GM12874 (cell line): ENCODE data around the gene CD302.

Experiments used
- TF ChIP-seq, protein P1 (sequence below): IDR thresholded peaks from 2 replicates; pipeline ENCODE4 v1.5.1; 2011; ENCODE audit warnings: low read depth, mild to moderate bottlenecking, control low read depth, low read length, moderate library complexity; ENCODE audit not compliant: insufficient read depth

Gene CD302, protein sequence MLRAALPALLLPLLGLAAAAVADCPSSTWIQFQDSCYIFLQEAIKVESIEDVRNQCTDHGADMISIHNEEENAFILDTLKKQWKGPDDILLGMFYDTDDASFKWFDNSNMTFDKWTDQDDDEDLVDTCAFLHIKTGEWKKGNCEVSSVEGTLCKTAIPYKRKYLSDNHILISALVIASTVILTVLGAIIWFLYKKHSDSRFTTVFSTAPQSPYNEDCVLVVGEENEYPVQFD

DNA sequence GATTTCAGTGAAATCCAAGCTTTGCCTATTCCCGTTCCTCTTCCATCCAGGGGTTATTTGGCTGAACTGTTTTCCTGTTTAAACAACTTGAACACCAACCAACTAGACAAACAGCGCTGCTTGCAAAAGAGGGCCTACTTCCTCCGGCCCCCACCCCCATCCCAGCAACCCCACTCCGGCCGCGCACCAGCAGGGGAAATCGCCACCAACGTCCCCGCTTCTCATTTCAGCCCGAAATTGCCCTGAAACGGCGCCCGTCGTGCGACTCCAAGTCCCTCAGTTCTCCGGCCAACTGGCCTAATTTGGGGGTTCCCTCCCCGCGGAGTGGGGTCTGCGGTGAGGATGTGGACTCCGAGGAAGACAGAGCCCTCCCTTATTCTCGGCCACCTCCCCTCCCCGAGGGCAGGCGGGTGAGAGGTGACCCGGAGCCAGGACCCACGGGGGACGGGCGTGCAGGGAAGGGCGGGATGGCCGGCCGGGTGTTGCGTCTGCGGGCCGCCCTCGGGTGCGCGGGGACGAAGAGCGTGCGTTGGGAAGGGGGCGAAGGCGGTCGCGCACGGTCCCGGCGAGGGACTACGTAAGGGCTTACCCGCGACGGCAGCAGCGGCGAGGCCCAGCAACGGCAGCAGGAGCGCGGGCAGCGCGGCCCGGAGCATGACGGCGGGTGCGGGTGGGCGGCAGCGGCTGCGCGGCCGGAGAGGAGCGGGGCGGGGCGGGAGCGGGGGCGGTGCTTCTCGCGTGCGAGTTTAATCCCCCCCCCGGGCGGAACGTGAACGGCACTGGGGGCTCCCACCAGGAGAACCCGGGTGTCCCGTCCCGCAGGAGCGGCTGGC lies at the start of gene CD302:
TSS of gene CD302 (minus strand) at position 666 of the 833 bp plus-strand sequence. CDS start at position 656, 10 bp downstream.
- TF ChIP-seq, protein P1, sequence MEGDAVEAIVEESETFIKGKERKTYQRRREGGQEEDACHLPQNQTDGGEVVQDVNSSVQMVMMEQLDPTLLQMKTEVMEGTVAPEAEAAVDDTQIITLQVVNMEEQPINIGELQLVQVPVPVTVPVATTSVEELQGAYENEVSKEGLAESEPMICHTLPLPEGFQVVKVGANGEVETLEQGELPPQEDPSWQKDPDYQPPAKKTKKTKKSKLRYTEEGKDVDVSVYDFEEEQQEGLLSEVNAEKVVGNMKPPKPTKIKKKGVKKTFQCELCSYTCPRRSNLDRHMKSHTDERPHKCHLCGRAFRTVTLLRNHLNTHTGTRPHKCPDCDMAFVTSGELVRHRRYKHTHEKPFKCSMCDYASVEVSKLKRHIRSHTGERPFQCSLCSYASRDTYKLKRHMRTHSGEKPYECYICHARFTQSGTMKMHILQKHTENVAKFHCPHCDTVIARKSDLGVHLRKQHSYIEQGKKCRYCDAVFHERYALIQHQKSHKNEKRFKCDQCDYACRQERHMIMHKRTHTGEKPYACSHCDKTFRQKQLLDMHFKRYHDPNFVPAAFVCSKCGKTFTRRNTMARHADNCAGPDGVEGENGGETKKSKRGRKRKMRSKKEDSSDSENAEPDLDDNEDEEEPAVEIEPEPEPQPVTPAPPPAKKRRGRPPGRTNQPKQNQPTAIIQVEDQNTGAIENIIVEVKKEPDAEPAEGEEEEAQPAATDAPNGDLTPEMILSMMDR = no peak

DNA sequence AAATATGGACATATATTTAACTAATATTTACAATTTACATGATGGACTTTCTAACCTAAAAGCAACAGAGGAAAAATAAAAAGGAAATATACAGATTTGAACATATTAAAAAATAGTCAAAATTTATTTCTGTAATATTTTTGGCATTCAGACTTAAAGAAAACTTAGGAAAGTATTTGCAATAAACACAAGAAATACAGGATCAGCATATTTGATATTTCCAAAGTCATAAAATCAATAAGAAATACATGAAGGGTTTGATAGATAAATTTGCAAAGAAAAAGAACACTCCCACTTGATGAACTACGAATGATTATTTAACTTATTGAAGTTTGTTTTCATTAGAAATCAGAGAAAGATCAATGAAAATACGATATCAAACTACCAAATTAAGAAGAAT lies 48.6 kb upstream of the CD302 start:
- TF ChIP-seq, protein P1 = no peak

DNA sequence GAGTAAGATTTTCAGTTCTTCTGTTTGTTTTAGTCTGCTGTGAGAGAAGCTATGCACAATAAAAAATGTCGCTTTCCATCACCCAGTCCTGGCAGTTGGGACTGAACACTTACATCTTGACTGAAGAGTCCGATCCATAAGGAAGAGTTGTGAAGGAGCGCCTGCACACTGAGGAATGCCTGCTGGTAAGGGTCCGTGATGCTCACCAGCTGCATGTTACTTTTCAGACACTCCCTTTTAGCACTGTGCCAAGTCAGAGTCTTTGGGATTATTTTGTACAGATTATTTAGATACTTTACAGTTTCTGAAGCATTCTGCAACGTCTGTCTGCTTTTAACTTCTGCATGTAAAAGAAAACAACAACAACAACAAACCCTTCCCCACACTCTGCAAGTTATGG lies 42.6 kb upstream of the CD302 start:
- TF ChIP-seq, protein P1 = no peak

DNA sequence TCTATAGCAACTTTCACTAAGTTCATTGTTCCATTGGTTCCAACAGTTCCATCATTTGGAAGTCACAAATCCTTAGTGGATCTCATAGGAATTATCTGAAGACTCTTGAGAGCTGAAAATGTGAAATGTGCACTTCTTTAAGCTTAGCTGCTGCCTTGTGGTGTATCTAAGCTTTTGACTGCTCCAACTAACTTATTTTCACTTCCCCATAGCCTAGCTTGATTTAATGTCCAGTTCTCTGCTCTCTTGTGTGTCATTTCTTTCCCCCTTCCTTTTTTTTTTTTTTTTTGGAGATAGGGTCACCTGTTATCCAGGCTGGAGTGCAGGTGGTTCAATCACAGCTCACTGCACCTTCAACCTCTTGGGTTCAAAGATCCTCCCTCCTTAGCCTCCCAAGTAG lies 34.9 kb upstream of the CD302 start:
- TF ChIP-seq, protein P1 = no peak

DNA sequence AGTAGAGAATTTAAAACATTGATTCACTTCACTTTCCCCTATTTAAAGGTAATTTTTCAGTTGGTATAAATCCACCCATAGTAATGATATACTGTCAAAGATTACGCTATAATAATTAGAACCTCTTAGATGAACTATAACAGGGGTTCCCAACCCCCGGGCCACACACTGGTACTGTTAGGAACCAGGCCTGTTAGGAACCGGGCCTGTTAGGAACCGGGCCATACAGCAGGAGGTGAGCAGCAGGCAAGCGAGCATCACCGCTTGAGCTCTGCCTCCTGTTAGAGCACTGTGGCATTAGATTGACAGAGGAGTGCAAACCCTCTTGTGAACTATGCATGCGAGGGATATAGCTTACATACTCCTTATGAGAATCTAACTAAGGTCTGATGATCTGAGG lies 34.0 kb upstream of the CD302 start:
- TF ChIP-seq, protein P1 = no peak

DNA sequence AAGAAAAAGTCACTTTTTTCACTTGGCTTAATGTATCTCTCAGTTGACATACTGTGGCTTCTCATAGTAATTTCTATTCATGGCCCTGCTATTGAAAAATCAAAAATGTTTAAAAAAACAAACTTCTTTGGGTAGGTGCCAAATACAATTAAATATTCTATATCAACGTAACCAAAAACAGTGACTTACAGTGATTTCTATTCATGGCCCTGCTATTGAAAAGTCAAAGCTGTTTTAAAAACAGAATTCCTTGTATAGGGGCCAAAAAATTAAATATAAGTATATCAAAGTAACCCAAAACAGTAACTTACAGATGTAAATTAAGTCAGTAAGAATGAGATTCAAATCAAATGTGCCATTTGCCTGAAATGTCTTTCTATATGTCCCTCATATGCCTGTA lies 31.4 kb upstream of the CD302 start:
- TF ChIP-seq, protein P1 = no peak

DNA sequence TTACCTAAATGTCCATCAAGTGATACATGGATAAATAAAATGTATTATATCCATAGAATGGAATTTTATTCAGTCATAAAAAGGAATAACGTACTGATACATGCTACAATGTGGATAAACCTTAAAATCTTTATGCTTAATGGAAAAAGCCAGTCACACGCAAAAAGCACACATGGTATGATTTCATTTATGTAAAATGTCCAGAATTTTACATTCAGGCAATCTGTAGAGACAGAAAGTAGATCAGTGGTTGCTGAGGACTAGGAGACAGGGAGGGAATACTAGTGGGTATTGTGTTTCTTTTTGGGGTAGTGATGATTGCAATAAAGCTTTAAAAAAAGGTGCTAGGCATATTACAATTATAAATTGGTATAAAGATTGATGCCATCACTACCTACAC lies 30.7 kb upstream of the CD302 start:
- TF ChIP-seq, protein P1 = no peak
